Raji (cell line): ENCODE measurements around the gene CNR2.

Source experiments
- POLR2A ChIP-seq: IDR thresholded peaks from 2 replicates; pipeline ENCODE4 v1.6.1; 2011; ENCODE audit warnings: low read depth, low read length, control low read depth; ENCODE audit not compliant: insufficient read depth

The CNR2 gene

DNA sequence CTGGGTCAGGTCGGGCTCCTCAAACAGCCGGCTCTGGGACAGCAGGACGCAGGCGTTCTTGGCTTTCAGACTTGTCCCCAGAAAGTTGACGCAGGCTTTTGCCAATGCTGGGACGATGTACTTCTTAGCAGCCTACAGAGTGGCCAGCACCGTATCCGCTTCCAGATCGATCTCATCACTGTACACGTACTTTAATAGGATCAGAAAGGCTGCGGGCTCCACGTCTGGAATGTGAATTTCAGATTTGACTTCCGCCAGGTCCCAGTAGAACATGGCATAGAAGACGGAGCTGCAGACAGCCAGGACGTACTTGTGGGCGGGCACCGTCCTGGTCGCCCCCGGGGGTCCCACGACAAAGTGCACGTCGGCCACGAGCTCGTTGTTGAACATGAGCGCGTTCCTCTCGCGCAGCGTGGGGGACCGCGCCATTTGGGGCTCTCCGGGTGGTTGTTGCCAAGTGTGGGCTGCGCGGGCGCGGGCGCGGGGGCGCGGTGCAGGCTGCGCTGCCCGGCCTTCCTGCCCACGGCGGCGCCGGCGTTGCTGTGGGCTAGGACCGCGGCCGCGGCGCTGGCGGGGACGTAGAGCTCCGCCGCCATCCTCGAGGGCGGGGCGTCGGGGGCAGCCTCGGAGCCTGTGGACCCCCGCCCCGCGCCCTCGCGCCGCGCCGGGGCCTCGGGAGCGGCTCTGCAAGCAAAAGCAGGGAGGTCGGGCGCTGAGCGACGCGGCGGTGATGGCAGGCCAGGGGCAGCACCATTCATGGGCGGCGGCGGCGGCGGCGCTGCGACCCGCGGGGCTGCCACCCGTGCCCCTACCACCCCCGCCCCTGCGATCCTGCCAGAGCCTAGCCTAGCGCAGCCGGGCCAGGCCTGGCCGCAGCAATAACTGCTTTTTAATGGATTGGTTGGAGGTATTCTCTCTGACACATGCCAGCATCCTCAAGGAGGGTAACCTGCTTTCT is 10.6 kb downstream of the CNR2 start:
- no peak for TF ChIP-seq POLR2A

- TF ChIP-seq POLR2A, result no peak
Measured at GRCh38 chr1:23899070-23899469, 14.1 kb downstream of the CNR2 start.

GRCh38 chr1:23897083-23897482 is 16.1 kb downstream of the CNR2 start:
- TF ChIP-seq POLR2A, result no peak

DNA sequence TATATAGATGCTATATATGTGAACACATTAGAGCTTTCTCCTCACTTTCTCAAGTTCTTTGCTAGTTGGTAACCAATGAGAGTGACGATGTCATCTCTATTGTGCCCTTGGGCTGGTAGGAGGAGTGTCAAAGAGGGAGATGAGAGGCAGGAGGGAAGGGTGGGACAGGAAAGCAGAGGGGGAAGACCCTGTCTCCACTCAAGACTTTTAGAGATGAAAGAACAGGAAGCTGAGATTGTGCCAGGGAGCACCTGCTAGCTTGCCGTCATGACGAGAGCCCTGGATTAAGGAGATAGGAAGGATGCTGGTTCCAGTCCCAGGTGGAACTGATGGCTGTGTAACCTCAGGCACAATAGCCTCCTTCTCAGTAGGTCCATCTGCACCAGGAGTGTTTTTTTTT is 16.7 kb downstream of the CNR2 start:
- TF ChIP-seq POLR2A, result no peak

- no peak for TF ChIP-seq POLR2A
Measured at GRCh38 chr1:23895993-23896392, 17.2 kb downstream of the CNR2 start.

GRCh38 chr1:23895082-23895481 is 18.1 kb downstream of the CNR2 start:
- no peak for TF ChIP-seq POLR2A

GRCh38 chr1:23889074-23889473 is 24.1 kb downstream of the CNR2 start:
- TF ChIP-seq POLR2A, result peak; percentile 22; the same call in 1 of the 2 replicates

DNA sequence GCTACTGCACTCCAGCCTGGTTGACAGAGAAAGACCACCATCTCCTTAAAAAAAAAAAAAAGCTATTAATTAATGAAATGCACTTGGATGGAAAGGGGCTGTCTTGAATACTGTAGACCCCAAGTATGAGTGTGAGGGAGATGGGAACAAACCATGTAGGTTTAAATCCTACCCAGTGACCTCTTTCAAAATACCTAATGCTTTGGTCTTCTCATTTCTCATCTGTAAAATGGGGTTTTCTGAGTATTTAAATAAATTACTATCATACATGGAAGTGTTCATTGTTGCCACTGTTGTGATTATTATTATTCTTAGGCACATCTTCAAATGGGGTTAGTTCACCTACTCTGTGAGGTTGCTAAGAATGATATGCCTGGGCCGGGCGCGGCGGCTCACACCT is 27.9 kb downstream of the CNR2 start:
- no peak for TF ChIP-seq POLR2A

GRCh38 chr1:23882746-23883145 is 30.4 kb downstream of the CNR2 start:
- no peak for TF ChIP-seq POLR2A

- TF ChIP-seq POLR2A, result no peak
Measured at GRCh38 chr1:23879809-23880208, 33.4 kb downstream of the CNR2 start.

- no peak for TF ChIP-seq POLR2A
Measured at GRCh38 chr1:23878668-23879067, 34.5 kb downstream of the CNR2 start.

- no peak for TF ChIP-seq POLR2A
Measured at GRCh38 chr1:23875382-23875781, 37.8 kb downstream of the CNR2 start.

DNA sequence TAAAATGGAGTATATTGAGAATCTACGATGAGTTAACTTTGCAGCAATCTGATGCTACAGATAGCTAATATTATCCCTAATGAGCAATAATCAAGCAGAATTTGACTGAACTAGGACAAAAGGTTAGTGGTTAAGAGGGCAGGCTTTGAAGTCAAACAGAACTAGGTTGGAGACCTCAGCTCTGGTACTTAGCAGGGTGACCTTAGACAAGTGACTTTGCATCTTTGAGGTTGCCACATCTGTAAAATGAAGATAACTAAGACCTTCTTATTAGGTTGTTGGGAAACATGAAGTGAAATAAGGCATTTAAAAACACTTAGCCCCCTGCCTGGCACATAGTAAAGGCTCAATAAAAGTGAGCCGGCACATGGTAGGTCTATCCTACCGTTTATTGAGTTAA is 40.7 kb downstream of the CNR2 start:
- no peak for TF ChIP-seq POLR2A

DNA sequence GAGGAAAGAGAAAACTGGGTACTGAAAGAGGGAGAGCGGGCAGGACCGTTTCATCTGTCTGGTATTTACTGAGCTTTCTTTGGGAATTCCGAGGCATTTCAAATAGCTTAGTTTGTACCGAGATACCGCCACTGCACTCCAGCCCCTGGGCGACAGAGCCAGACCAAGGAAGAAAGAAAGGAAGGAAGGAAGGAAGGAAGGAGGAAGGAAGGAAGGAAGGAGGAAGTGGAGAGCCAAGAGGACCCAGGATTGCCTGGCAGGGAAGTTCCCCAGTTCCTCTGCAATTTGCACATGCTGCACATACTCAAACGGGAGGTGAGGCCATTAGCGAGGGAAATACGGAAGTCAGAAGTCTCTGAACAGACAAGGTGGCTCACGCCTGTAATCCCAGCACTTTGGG is 44.1 kb downstream of the CNR2 start:
- TF ChIP-seq POLR2A, result no peak

DNA sequence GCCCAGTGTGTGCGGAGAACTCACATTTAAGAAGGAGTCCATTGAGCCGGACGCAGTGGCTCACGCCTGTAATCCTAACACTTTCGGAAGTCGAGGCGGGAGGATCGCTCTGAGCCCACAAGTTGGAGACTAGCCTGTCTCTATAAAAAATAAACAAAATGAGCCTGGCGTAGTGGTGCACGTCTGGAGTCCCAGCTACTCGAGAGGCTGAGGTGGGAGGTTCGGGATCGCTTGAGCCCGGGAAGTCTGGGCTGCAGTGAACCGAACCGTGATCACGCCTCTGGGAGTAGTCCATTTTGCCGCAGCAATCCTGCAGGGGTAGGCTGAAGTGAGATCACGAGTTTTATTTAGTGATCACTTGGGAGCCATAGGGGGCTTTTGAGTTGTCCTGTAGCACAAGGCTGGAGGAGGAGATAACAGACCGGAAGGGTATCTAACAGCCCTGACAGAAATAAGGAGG is 44.6 kb downstream of the CNR2 start:
- no peak for TF ChIP-seq POLR2A

- peak; percentile 94 for TF ChIP-seq POLR2A
Measured at GRCh38 chr1:23867895-23868556, 45.1 kb downstream of the CNR2 start, which contains the start of gene FUCA1. Gene FUCA1 (minus strand): TSS chr1:23868290. CDS start chr1:23868286, 4 bp downstream.

DNA sequence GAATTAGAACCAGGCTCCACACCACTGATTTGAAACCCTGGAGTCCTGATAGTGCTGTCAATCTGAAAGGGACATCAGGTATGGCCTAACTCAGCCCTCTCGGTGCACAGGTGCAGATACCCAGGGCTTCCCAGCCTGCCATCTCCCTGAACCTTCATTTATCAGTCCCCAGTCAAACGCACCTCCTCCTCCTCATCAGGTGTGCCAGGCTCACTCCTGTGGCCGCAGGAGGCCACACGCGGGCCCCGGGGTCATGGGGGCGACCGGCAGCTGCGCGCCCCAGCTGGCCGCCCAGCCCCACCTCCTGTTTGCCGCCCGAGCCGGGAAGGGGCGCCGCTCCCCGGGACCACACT is 45.6 kb downstream of the CNR2 start:
- no peak for TF ChIP-seq POLR2A

DNA sequence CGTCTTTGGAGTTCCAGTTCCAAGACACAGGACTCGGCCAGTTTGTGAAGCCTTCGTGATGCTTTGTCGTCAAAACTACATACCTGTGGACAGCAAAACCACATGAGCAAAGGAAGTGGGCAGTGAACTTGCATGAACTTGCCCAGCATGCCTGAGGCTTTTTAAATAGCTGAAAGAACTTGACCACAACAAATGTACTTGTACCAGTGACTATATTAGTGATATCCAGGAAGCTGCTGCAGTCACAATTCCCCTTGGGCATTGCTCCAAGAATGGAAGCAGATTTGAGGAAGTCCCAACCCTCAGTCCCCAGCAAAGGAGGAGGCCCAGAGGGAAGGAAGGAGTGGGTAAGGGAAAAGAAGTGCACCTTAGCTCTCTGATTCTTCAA is 47.6 kb downstream of the CNR2 start:
- TF ChIP-seq POLR2A, result no peak
